ENCODE data around the gene GRIK1. TPM values are rescaled to one million over a fixed set of nuclear protein-coding genes. Genes with fewer than 3 reads are reported as not detected.

GRIK1 gene
- total RNA-seq, 1 experiment from 2014 or later: not detected

- H3K4me2 ChIP-seq (ENCODE audit: low read depth, low read length, poor library complexity, severe bottlenecking): no peak overlapping the region
- H3K79me2 ChIP-seq (ENCODE audit: low read length): no peaks in the 10 kb centered on the region
- no peaks in the 10 kb centered on the region for H4K20me1 ChIP-seq (ENCODE audit: insufficient read depth, low read depth, low read length)
- H3K9ac ChIP-seq (ENCODE audit: low read length): no peak overlapping the region
- H3K9me3 ChIP-seq (ENCODE audit: low read length): no peaks in the 10 kb centered on the region
- H3K27me3 ChIP-seq (ENCODE audit: low read length): no peaks in the 10 kb centered on the region
- no peaks in the 10 kb centered on the region for H3K36me3 ChIP-seq (ENCODE audit: insufficient read depth, low read length)
- no peaks in the 10 kb centered on the region for H3K4me1 ChIP-seq (ENCODE audit: low read length)
- DNase-seq: no peak
- no peak overlapping the region for H3K4me3 ChIP-seq (ENCODE audit: low read length)
- H3K9me2 ChIP-seq (replicated peaks; ENCODE audit: insufficient read depth, low read length): no peaks in the 10 kb centered on the region
- no peak overlapping the region for H2AFZ ChIP-seq (ENCODE audit: low read length)
- no peak overlapping the region for H3K27ac ChIP-seq (ENCODE audit: low read length)
Measured at GRCh38 chr21:29825936-29826335, 113.9 kb downstream of the GRIK1 start.

- Histone ChIP-seq H3K9me3 (ENCODE audit: low read length) (no peaks in the 10 kb centered on the region), H3K27me3 (ENCODE audit: low read length) (no peaks in the 10 kb centered on the region), H3K4me3 (ENCODE audit: low read length) (no peak overlapping the region), H3K4me1 (ENCODE audit: low read length) (no peaks in the 10 kb centered on the region), H3K4me2 (ENCODE audit: low read depth, low read length, poor library complexity, severe bottlenecking) (no peak overlapping the region), H3K27ac (ENCODE audit: low read length) (no peak overlapping the region), H4K20me1 (ENCODE audit: insufficient read depth, low read depth, low read length) (no peaks in the 10 kb centered on the region), H3K36me3 (ENCODE audit: insufficient read depth, low read length) (no peaks in the 10 kb centered on the region), H2AFZ (ENCODE audit: low read length) (no peak overlapping the region), H3K79me2 (ENCODE audit: low read length) (no peaks in the 10 kb centered on the region), H3K9me2 (replicated peaks; ENCODE audit: insufficient read depth, low read length) (no peaks in the 10 kb centered on the region), H3K9ac (ENCODE audit: low read length) (no peak overlapping the region)
- DNase-seq: no peak
Measured at GRCh38 chr21:29825345-29825744, 114.5 kb downstream of the GRIK1 start.

GRCh38 chr21:29822064-29822463 is 117.7 kb downstream of the GRIK1 start:
- H3K36me3 ChIP-seq (ENCODE audit: insufficient read depth, low read length): no peaks in the 10 kb centered on the region
- H2AFZ ChIP-seq (ENCODE audit: low read length): no peak overlapping the region
- no peak overlapping the region for H3K9ac ChIP-seq (ENCODE audit: low read length)
- no peaks in the 10 kb centered on the region for H3K9me2 ChIP-seq (replicated peaks; ENCODE audit: insufficient read depth, low read length)
- H3K27ac ChIP-seq (ENCODE audit: low read length): no peak overlapping the region
- no peak for DNase-seq
- H3K4me3 ChIP-seq (ENCODE audit: low read length): no peak overlapping the region
- H3K27me3 ChIP-seq (ENCODE audit: low read length): no peaks in the 10 kb centered on the region
- no peaks in the 10 kb centered on the region for H3K9me3 ChIP-seq (ENCODE audit: low read length)
- H3K79me2 ChIP-seq (ENCODE audit: low read length): no peaks in the 10 kb centered on the region
- H3K4me2 ChIP-seq (ENCODE audit: low read depth, low read length, poor library complexity, severe bottlenecking): no peak overlapping the region
- no peaks in the 10 kb centered on the region for H3K4me1 ChIP-seq (ENCODE audit: low read length)
- no peaks in the 10 kb centered on the region for H4K20me1 ChIP-seq (ENCODE audit: insufficient read depth, low read depth, low read length)

GRCh38 chr21:29821230-29821629 is 118.6 kb downstream of the GRIK1 start:
- Histone ChIP-seq H3K9ac (ENCODE audit: low read length) (no peak overlapping the region), H3K4me3 (ENCODE audit: low read length) (no peak overlapping the region), H2AFZ (ENCODE audit: low read length) (no peak overlapping the region), H3K36me3 (ENCODE audit: insufficient read depth, low read length) (no peaks in the 10 kb centered on the region), H3K4me2 (ENCODE audit: low read depth, low read length, poor library complexity, severe bottlenecking) (no peak overlapping the region), H3K9me2 (replicated peaks; ENCODE audit: insufficient read depth, low read length) (no peaks in the 10 kb centered on the region), H3K79me2 (ENCODE audit: low read length) (no peaks in the 10 kb centered on the region), H4K20me1 (ENCODE audit: insufficient read depth, low read depth, low read length) (no peaks in the 10 kb centered on the region), H3K4me1 (ENCODE audit: low read length) (no peaks in the 10 kb centered on the region), H3K27ac (ENCODE audit: low read length) (no peak overlapping the region), H3K27me3 (ENCODE audit: low read length) (no peaks in the 10 kb centered on the region), H3K9me3 (ENCODE audit: low read length) (no peaks in the 10 kb centered on the region)
- no peak for DNase-seq

- H3K9me3 ChIP-seq (ENCODE audit: low read length): no peaks in the 10 kb centered on the region
- no peaks in the 10 kb centered on the region for H3K9me2 ChIP-seq (replicated peaks; ENCODE audit: insufficient read depth, low read length)
- H2AFZ ChIP-seq (ENCODE audit: low read length): no peak overlapping the region
- no peak overlapping the region for H3K4me2 ChIP-seq (ENCODE audit: low read depth, low read length, poor library complexity, severe bottlenecking)
- no peak for DNase-seq
- no peak overlapping the region for H3K9ac ChIP-seq (ENCODE audit: low read length)
- no peaks in the 10 kb centered on the region for H4K20me1 ChIP-seq (ENCODE audit: insufficient read depth, low read depth, low read length)
- H3K36me3 ChIP-seq (ENCODE audit: insufficient read depth, low read length): no peaks in the 10 kb centered on the region
- no peaks in the 10 kb centered on the region for H3K4me1 ChIP-seq (ENCODE audit: low read length)
- no peak overlapping the region for H3K4me3 ChIP-seq (ENCODE audit: low read length)
- H3K27ac ChIP-seq (ENCODE audit: low read length): no peak overlapping the region
- H3K27me3 ChIP-seq (ENCODE audit: low read length): no peaks in the 10 kb centered on the region
- H3K79me2 ChIP-seq (ENCODE audit: low read length): no peaks in the 10 kb centered on the region
Measured at GRCh38 chr21:29819675-29820326, 120.0 kb downstream of the GRIK1 start.

- H3K4me3 ChIP-seq (ENCODE audit: low read length): no peak overlapping the region
- H3K4me1 ChIP-seq (ENCODE audit: low read length): no peaks in the 10 kb centered on the region
- H3K79me2 ChIP-seq (ENCODE audit: low read length): no peaks in the 10 kb centered on the region
- H3K4me2 ChIP-seq (ENCODE audit: low read depth, low read length, poor library complexity, severe bottlenecking): no peak overlapping the region
- no peaks in the 10 kb centered on the region for H3K9me2 ChIP-seq (replicated peaks; ENCODE audit: insufficient read depth, low read length)
- DNase-seq: no peak
- H2AFZ ChIP-seq (ENCODE audit: low read length): no peak overlapping the region
- no peaks in the 10 kb centered on the region for H3K9me3 ChIP-seq (ENCODE audit: low read length)
- no peak overlapping the region for H3K27ac ChIP-seq (ENCODE audit: low read length)
- H3K9ac ChIP-seq (ENCODE audit: low read length): no peak overlapping the region
- H3K36me3 ChIP-seq (ENCODE audit: insufficient read depth, low read length): no peaks in the 10 kb centered on the region
- H4K20me1 ChIP-seq (ENCODE audit: insufficient read depth, low read depth, low read length): no peaks in the 10 kb centered on the region
- no peaks in the 10 kb centered on the region for H3K27me3 ChIP-seq (ENCODE audit: low read length)
Measured at GRCh38 chr21:29818383-29818921, 121.3 kb downstream of the GRIK1 start.

DNA sequence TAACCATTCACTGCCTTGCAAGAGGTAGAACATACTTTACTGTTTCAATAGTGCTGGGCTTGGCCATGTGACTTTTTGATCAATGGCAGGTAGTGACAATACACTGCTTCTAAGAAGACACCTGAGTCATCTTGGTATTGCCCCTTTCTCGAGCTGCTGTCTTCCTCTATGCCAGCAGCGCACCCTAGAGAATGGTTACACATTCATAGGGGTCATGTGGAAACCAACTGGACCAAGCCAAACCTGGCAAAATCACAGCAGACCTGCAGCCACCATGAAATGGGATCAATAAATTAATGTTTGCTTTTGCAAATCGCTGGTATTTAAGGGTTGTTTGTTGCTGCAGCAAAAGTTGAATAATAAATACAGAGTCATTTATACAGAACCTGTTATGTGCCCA is 122.3 kb downstream of the GRIK1 start:
- H3K4me3 ChIP-seq (ENCODE audit: low read length): no peak overlapping the region
- H3K9me3 ChIP-seq (ENCODE audit: low read length): no peaks in the 10 kb centered on the region
- no peaks in the 10 kb centered on the region for H4K20me1 ChIP-seq (ENCODE audit: insufficient read depth, low read depth, low read length)
- no peak overlapping the region for H2AFZ ChIP-seq (ENCODE audit: low read length)
- H3K4me2 ChIP-seq (ENCODE audit: low read depth, low read length, poor library complexity, severe bottlenecking): no peak overlapping the region
- no peaks in the 10 kb centered on the region for H3K36me3 ChIP-seq (ENCODE audit: insufficient read depth, low read length)
- no peaks in the 10 kb centered on the region for H3K9me2 ChIP-seq (replicated peaks; ENCODE audit: insufficient read depth, low read length)
- no peaks in the 10 kb centered on the region for H3K79me2 ChIP-seq (ENCODE audit: low read length)
- H3K27ac ChIP-seq (ENCODE audit: low read length): no peak overlapping the region
- no peak for DNase-seq
- H3K4me1 ChIP-seq (ENCODE audit: low read length): no peaks in the 10 kb centered on the region
- no peaks in the 10 kb centered on the region for H3K27me3 ChIP-seq (ENCODE audit: low read length)
- H3K9ac ChIP-seq (ENCODE audit: low read length): no peak overlapping the region

DNA sequence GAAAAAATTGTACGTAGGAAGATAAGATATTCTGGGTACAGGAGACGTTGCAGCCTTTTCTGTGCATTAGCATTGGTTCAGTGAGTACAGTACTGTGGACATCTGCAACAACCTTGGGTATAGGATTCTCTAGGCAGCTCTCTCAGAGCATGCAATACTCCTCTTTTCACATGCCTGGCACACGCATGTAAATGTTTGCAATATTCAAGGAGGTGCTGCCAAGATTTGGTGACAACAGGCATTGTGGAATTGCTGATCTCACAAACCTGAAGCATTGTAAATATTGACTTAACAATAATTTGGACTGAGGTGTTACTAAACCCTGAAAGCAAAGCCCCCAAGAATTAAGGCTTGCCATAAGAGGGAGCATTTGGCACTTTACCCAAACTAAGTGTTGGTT is 126.8 kb downstream of the GRIK1 start:
- Histone ChIP-seq H3K36me3 (ENCODE audit: insufficient read depth, low read length) (no peaks in the 10 kb centered on the region), H3K4me1 (ENCODE audit: low read length) (no peaks in the 10 kb centered on the region), H3K9me2 (replicated peaks; ENCODE audit: insufficient read depth, low read length) (no peaks in the 10 kb centered on the region), H3K79me2 (ENCODE audit: low read length) (no peaks in the 10 kb centered on the region), H4K20me1 (ENCODE audit: insufficient read depth, low read depth, low read length) (no peaks in the 10 kb centered on the region), H2AFZ (ENCODE audit: low read length) (no peak overlapping the region), H3K9me3 (ENCODE audit: low read length) (no peaks in the 10 kb centered on the region), H3K27ac (ENCODE audit: low read length) (no peak overlapping the region), H3K4me3 (ENCODE audit: low read length) (no peak overlapping the region), H3K9ac (ENCODE audit: low read length) (no peak overlapping the region), H3K4me2 (ENCODE audit: low read depth, low read length, poor library complexity, severe bottlenecking) (no peak overlapping the region), H3K27me3 (ENCODE audit: low read length) (no peaks in the 10 kb centered on the region)
- no peak for DNase-seq

All from Karpas-422 (cell line).